Endothelial cell of umbilical vein (primary cell): Measurements from ENCODE around the gene HSD17B14. TPM values are rescaled to one million over a fixed set of nuclear protein-coding genes. Genes with fewer than 3 reads are reported as not detected.

ENCODE experiments used
- BruUV-seq: library from RNA; stranded (reverse); fragments of 400-500 nt; replicated peaks from 2 replicates; lab custom pipeline; 2021; lab: Mats Ljungman, UMichigan
- CTCF ChIA-PET: fragments of 300-600, 350-600 bp; sonication (Branson Sonifier 250); formaldehyde crosslinking; loops from one replicate; lab custom pipeline; 2021; ENCODE audit warnings: antibody characterized with exemption, inconsistent platforms; lab: Charles Lee
- POLR2A ChIA-PET: fragments of 300-600, 350-600 bp; sonication (Branson Sonifier 250); formaldehyde crosslinking; loops from one replicate; lab custom pipeline; 2021; ENCODE audit warnings: antibody characterized with exemption, inconsistent platforms; lab: Charles Lee
- DNase-seq: peaks from one replicate; pipeline ENCODE4 v3.0.0-alpha.2; 2011; ENCODE audit warnings: low read depth, low spot score
- FAIRE-seq: peaks from 2 replicates; lab custom pipeline; 2011; peaks lifted over from hg19 to GRCh38; lab: Jason Lieb, UNC
- H2AFZ ChIP-seq: 2 replicates; pipeline ENCODE4 v1.6.0; 2012; ENCODE audit warnings: low read depth, low read length, control low read depth, inconsistent platforms
- H3K27ac ChIP-seq: 2 replicates; pipeline ENCODE4 v1.5.1; 2011; ENCODE audit warnings: low read depth, mild to moderate bottlenecking, control low read depth, low read length, moderate library complexity; ENCODE audit not compliant: insufficient read depth
- H3K27me3 ChIP-seq, 2 experiments: 2 replicates each; pipeline versions ENCODE4 v1.6.0 to v1.6.1; 2011; ENCODE audit warnings: low read length in 2 of 2, mixed read lengths in 1 of 2; ENCODE audit not compliant: control insufficient read depth in 2 of 2, insufficient read depth in 2 of 2
- H3K36me3 ChIP-seq, 2 experiments: 2 replicates in 1 of 2; 3 replicates in 1 of 2; pipeline ENCODE4 v1.5.1; 2011; ENCODE audit warnings: low read length in 2 of 2, mild to moderate bottlenecking in 1 of 2, moderate library complexity in 1 of 2; ENCODE audit not compliant: control insufficient read depth in 2 of 2, insufficient read depth in 2 of 2; ENCODE audit errors: extremely low read depth in 1 of 2
- H3K4me1 ChIP-seq: 3 replicates; pipeline ENCODE4 v1.5.1; 2011; ENCODE audit warnings: mild to moderate bottlenecking, low read length; ENCODE audit not compliant: control insufficient read depth, insufficient read depth; ENCODE audit errors: extremely low read depth
- H3K4me2 ChIP-seq: 2 replicates; pipeline ENCODE4 v1.6.1; 2011; ENCODE audit warnings: low read length, control low read depth, mixed read lengths; ENCODE audit not compliant: insufficient read depth
- H3K4me3 ChIP-seq, 3 experiments: fragments of 200-600 bp in 1 of 3; sonication (generic), shearing (Covaris generic) in 1 of 3; replicated peaks in 1 of 3; 2 replicates each; pipeline ENCODE4 v1.5.1; 2011 to 2016; ENCODE audit warnings: control low read depth in 3 of 3, low read length in 3 of 3, mild to moderate bottlenecking in 2 of 3, inconsistent platforms in 1 of 3, low read depth in 1 of 3, moderate library complexity in 1 of 3; ENCODE audit not compliant: insufficient read depth in 1 of 3
- H3K79me2 ChIP-seq: 2 replicates; pipeline ENCODE4 v1.6.0; 2012; ENCODE audit warnings: low read length, inconsistent platforms; ENCODE audit not compliant: control insufficient read depth, insufficient read depth
- H3K9ac ChIP-seq: replicated peaks from 2 replicates; pipeline ENCODE3; 2011; ENCODE audit warnings: low read length, control low read depth; ENCODE audit not compliant: insufficient read depth; ENCODE audit errors: extremely low read depth
- H3K9me1 ChIP-seq: replicated peaks from 3 replicates; pipeline ENCODE4 v1.6.0; 2011; ENCODE audit warnings: mild to moderate bottlenecking, low read length; ENCODE audit not compliant: control insufficient read depth, insufficient read depth; ENCODE audit errors: extremely low read depth
- H3K9me3 ChIP-seq: replicated peaks from 2 replicates; pipeline ENCODE4 v1.5.1; 2012; ENCODE audit warnings: low read length, inconsistent platforms; ENCODE audit not compliant: control insufficient read depth, insufficient read depth
- H4K20me1 ChIP-seq: replicated peaks from 2 replicates; pipeline ENCODE3; 2011; ENCODE audit warnings: mild to moderate bottlenecking, low read length; ENCODE audit not compliant: control insufficient read depth, insufficient read depth; ENCODE audit errors: extremely low read depth
- CTCF ChIP-seq, 2 donors: IDR thresholded peaks; 1 replicate in 1 of 2; 2 replicates in 1 of 2; pipeline ENCODE4 v1.5.1; 2011; ENCODE audit warnings: low read length in 2 of 2, mild to moderate bottlenecking in 2 of 2, moderate library complexity in 2 of 2, control low read depth in 1 of 2, inconsistent platforms in 1 of 2, low read depth in 1 of 2; ENCODE audit not compliant: insufficient read depth in 1 of 2; ENCODE audit errors: extremely low read depth in 1 of 2
- EZH2 ChIP-seq: IDR thresholded peaks from 2 replicates; pipeline ENCODE4 v1.6.1; 2012; ENCODE audit warnings: borderline replicate concordance, low read depth, mild to moderate bottlenecking, moderate library complexity, low read length, inconsistent platforms; ENCODE audit not compliant: severe bottlenecking
- FOS ChIP-seq: IDR thresholded peaks from 2 replicates; pipeline ENCODE4 v1.6.1; 2011; ENCODE audit warnings: mild to moderate bottlenecking, low read length, moderate library complexity, borderline replicate concordance; ENCODE audit not compliant: insufficient read depth
- GATA2 ChIP-seq: IDR thresholded peaks from 2 replicates; pipeline ENCODE4 v1.7.0; 2011; ENCODE audit warnings: low read depth, mild to moderate bottlenecking, moderate library complexity, mixed read lengths, low read length; ENCODE audit not compliant: insufficient read length, insufficient read depth
- JUN ChIP-seq: IDR thresholded peaks from 2 replicates; pipeline ENCODE4 v1.6.1; 2011; ENCODE audit warnings: borderline replicate concordance, low read depth; ENCODE audit not compliant: insufficient read length, insufficient read depth
- MAX ChIP-seq: IDR thresholded peaks from 2 replicates; pipeline ENCODE4 v1.6.1; 2011; ENCODE audit not compliant: insufficient read depth, insufficient read length
- MYC ChIP-seq: IDR thresholded peaks from one replicate; pipeline ENCODE4 v1.6.1; 2011; ENCODE audit warnings: mild to moderate bottlenecking, low read depth, low read length
- POLR2A ChIP-seq: IDR thresholded peaks from 2 replicates; pipeline ENCODE4 v1.6.1; 2012; ENCODE audit warnings: low read depth, mild to moderate bottlenecking, control low read depth, low read length
- POLR2AphosphoS5 ChIP-seq: IDR thresholded peaks from 2 replicates; pipeline ENCODE4 v1.6.1; 2012; ENCODE audit warnings: low read depth, mild to moderate bottlenecking, control low read depth, low read length, moderate library complexity; ENCODE audit not compliant: insufficient read depth
- dilution Hi-C: fragments of 300-500 bp; cut with MboI; formaldehyde crosslinking; loops from one replicate; pipeline ENCODE4 v1.15.0; 2019; ENCODE audit warnings: low sequenced_read_pairs; ENCODE audit not compliant: extremely low pct_ligation_motif_present
- intact Hi-C: fragments of 100-400 bp; cut with micrococcal nuclease; formaldehyde crosslinking; loops from one replicate; pipeline ENCODE4 v1.10.0; 2022
- polyA plus RNA-seq, 4 experiments: library from polyadenylated mRNA; depleted of rRNA in 3 of 4; stranded (reverse) in 3 of 4; unstranded in 1 of 4; fragments of >200 nt; gene quantifications; 2 replicates each; pipeline versions ENCODE4 v1.2.1 to v1.2.3, GENCODE V29; 2011 to 2012; ENCODE audit warnings: missing spikeins in 1 of 4
- total RNA-seq: library from RNA; stranded (reverse); gene quantifications from 2 replicates; pipeline ENCODE4 v1.2.3, GENCODE V29; 2021

Gene HSD17B14
- total and polyA plus RNA-seq, 2 donors (not counting 3 experiments of a cell fraction or from before 2014, with no cell fraction given), result 20.9 to 46.3 TPM

- no peak overlapping the region for H2AFZ ChIP-seq
- H3K4me1 ChIP-seq, result peaks cover 5% of the 10 kb centered on the region
- intact Hi-C loops (no loop called here), dilution Hi-C loops (no loop called here)
- FAIRE-seq (no peak), DNase-seq (no peak)
- no peaks in the 10 kb centered on the region for H3K36me3 ChIP-seq
- ChIA-PET CTCF (no interaction called here), POLR2A (no interaction called here)
- TF ChIP-seq FOS (no peak), JUN (no peak), EZH2 (no peak), MAX (no peak), GATA2 (no peak), POLR2A (no peak), MYC (no peak), CTCF (IDR thresholded peaks at IDR 0.05; ENCODE audit: extremely low read depth in 1 of 2, insufficient read depth in 1 of 2, low read depth in 1 of 2, low read length in 2 of 2) (no peak), POLR2AphosphoS5 (no peak)
- H3K4me3 ChIP-seq, result no peak overlapping the region
- no peak overlapping the region for H3K9ac ChIP-seq
- H3K9me3 ChIP-seq, result no peaks in the 10 kb centered on the region
- H3K9me1 ChIP-seq, result no peaks in the 10 kb centered on the region
- no peaks in the 10 kb centered on the region for H4K20me1 ChIP-seq
- H3K4me2 ChIP-seq, result no peak overlapping the region
- no peak overlapping the region for H3K27ac ChIP-seq
- BruUV-seq, result no TSS peak
- H3K79me2 ChIP-seq, result no peaks in the 10 kb centered on the region
- H3K27me3 ChIP-seq, result no peaks in the 10 kb centered on the region
Observed at GRCh38 chr19:48805452-48805851, 30.8 kb downstream of the HSD17B14 start.
